Activated CD8-positive, alpha-beta memory T cell treated with anti-CD3 and anti-CD28 coated beads, Interleukin-2, amount 50 U/mL, for 4 hours (primary cell): Measurements from ENCODE around the gene CD55.

Experiments used
- DNase-seq: peaks from one replicate; pipeline ENCODE4 v3.0.0-alpha.2; 2020

CD55 gene

DNA sequence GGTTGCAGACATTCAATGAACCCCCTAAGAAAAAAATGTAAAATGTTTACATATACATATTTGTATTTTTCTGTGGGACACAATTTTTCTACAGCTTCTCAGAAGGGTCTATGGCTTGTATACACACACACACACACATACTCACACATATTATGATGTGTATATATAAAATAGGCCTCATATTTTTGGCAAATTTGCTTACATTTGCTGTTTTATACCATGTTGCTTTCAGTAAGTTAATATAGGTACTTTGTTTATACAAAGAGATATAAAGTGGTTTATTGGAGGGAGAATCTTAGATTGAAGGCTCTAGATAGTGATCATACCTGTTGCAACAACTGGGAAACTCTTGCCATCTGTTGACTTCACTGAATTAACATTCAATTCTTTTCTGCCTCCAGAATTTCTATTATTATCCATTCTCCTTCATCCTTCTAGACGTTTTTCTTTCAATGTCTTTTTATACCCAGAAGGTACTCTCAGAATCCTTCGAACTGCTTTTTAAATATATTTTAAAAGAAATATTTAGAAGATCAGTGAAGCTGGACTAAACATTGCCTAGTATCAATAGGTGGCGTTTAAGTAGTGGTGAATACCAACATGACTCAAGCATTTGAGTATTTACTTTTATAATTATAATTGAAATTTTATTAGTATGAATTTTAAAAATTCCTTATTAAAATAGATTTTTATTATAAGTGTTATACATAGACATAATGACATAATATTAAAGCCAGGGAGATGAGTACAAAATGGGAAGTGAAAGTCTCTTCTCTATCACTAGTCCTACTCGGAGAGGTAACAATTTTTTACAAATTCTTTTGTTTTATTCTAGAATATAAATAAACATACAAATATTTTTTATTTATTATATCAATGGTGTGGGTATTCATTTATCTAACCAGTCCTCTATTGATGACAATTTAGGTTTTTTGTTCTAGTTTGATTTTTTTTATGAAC lies 10.2 kb downstream of the CD55 start:
- no peak for DNase-seq

DNA sequence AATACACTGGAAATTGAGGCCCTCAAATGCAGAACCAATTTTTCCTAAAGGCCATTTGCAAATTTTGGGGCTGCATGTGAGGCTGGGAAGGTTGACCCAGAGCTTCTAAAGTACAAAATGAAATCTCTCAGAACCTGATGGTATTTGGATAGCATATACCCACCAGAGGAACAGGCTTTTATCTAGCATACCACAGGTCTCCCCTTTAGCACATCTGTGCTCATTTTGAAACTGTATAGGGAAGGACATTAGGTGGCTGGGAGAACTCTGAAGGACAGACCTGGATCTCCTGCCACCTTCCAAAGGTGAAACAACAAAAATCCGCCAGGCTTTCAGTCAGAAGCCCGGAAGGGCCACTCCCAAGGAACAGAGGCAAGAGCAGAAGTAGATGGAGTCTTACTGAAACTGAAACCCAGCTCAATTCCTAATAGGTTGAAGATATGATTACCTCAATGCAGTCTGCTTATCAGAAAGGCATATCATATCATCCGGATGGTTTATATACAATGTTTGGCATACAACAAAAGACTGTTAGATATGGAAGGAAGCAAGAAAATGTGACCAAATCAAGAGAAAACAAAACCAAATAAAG lies 11.6 kb downstream of the CD55 start:
- no peak for DNase-seq

DNA sequence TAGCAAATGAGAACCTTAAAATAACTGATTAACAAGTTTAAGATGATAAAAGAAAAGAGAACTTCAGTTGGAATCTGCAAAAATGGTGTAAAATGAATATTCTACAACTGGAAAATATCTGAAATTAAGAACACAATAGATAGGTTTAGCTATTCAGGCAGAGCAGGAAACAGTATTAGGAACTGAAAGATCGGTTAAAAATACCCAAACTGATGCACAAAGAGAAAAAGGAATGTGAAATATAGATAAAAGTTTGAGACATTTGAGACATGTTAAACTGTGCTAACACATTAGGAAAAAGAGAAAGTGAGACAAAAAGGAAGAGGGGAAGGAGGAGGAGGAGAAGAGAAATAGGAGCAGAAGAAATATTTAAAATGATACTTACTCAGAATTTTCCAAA lies 12.1 kb downstream of the CD55 start:
- no peak for DNase-seq

DNA sequence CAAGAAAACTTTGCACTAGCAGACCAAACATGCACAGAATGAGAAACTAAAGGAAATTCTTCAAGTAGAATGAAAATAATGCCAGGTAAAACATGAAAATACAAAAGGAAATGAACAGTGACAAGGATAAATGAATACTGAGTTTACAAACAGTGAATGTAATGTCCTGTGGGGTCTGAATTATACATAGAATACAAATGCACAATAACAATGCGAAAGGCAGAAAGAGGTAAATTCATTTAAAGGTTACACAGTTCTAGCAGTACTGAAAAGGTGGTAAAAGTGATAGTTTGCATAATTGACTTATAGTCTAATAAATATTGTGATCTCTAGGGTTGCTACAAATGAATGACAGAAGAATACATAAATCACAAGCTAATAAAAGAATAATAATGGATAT lies 12.9 kb downstream of the CD55 start:
- DNase-seq: no peak

DNA sequence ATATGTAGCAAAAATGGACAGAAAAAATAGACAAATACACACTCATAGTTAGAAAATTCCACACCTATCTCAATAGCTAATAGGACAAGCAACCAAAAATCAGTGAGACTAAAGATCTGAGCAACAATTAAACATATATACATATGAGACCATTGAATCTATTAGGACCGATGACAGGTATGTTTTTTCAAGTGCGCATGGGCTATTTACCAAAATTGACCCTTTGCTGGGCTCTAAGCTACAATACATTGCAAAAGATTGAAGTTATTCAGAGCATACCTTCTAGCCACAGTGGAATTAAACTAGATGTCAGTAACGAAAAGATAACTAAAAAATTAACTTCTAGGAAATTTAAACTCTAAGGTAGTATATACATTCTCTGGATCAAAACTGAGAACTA lies 13.7 kb downstream of the CD55 start:
- no peak for DNase-seq

DNA sequence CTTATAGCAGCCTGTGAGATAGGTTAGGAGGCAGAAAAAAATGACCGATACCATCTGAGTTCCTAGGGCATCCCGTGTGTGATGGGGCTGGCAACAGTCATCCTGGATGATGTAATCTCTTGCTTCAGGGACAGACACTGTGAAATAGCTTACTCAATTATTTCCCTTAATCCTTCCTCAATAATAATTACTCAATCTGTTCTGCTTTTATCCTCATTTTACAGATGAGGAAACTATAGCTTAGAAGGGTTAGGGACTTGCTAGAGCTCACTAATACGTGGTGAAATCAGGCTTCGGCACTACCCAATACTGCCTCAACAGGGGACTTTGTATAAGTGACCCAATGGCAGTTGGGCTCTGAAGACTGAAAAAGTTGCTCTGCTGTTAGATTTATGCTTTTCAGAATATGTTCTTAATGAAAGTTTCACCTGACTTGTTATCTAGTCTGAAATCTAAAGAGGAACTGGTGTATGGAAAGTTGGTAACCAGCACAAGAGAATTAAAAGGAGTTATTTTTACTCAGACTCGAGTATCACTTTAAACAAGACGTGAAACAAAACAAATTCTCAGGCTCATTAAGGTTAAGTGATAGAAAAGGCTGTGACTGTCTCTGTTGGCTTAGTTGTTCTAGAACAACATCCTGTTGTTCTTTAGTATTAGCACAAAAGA lies 14.4 kb downstream of the CD55 start:
- no peak for DNase-seq

DNA sequence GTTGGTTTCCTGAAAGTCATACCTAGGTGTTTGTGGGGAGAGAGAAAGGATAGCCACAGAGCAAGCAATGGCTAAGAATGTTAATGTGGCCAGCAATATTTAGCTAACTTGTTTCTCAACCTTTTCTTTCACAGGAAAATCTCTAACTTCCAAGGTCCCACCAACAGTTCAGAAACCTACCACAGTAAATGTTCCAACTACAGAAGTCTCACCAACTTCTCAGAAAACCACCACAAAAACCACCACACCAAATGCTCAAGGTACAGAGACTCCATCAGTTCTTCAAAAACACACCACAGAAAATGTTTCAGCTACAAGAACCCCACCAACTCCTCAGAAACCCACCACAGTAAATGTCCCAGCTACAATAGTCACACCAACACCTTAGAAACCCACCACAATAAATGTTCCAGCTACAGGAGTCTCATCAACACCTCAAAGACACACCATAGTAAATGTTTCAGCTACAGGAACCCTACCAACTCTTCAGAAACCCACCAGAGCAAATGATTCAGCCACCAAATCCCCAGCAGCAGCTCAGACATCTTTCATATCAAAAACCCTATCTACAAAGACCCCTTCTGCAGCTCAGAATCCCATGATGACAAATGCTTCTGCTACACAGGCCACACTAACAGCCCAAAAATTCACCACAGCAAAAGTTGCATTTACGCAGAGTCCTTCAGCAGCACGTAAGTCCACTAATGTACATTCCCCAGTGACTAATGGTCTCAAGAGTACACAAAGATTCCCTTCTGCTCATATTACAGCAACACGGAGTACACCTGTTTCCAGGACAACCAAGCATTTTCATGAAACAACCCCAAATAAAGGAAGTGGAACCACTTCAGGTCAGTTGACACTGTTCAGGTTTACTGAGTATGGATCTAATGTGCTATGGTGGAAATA lies 15.3 kb downstream of the CD55 start:
- peak; percentile 23 for DNase-seq

DNA sequence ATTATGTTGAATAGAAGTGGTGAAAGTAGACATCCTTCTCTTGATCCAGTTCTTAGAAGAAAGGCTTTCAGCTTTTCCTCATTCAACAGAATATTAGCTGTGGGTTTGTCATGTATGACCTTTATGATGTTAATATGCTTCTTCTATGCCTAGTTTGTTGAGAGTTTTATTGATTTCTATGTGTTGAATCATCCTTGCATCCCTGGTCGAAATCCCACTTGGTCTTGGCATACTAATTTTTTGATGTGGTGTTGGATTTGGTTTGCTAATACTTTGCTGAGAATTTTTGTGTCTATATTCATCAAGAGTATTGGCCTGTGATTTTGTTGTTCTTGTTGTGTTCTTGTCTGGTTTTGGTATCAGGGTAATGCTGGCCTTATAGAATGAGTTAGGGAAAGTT lies 20.9 kb downstream of the CD55 start:
- DNase-seq: no peak

DNA sequence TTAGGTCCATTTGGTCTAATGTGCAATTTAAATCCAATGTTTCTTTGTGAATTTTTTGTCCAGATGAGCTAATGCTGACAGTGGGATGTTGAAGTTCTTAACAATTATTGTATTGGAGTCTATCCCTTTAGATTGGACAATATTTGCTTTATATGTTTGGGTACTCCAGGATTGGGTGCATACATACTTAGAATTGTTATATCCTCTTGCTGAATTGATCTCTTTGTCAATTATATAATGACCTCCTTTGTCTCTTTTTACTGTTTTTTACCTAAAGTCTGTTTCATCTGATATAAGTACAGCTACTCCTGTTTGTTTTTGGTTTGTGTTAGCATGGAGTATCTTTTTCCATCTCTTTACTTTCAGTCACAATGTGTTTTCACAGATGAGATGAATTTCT lies 22.2 kb downstream of the CD55 start:
- DNase-seq: no peak

DNA sequence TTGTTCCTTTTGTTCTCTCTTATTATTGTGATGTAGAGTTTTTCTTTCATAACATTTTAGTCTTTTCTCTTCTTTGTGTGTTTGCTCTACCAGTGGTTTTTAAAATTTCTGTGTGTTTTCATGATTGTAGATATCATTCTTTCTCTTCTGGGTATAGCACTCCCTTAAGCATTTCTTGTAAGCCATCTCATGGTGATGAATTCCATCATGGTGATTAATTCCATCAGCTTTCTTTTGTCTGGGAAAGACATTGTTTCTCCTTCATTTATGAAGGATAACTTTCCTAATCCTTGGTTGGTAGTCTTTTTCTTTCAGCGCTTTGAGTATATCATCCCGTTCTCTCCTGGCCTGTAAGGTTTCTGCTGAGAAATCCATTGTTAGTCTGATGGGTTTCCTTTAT lies 22.7 kb downstream of the CD55 start:
- no peak for DNase-seq

DNA sequence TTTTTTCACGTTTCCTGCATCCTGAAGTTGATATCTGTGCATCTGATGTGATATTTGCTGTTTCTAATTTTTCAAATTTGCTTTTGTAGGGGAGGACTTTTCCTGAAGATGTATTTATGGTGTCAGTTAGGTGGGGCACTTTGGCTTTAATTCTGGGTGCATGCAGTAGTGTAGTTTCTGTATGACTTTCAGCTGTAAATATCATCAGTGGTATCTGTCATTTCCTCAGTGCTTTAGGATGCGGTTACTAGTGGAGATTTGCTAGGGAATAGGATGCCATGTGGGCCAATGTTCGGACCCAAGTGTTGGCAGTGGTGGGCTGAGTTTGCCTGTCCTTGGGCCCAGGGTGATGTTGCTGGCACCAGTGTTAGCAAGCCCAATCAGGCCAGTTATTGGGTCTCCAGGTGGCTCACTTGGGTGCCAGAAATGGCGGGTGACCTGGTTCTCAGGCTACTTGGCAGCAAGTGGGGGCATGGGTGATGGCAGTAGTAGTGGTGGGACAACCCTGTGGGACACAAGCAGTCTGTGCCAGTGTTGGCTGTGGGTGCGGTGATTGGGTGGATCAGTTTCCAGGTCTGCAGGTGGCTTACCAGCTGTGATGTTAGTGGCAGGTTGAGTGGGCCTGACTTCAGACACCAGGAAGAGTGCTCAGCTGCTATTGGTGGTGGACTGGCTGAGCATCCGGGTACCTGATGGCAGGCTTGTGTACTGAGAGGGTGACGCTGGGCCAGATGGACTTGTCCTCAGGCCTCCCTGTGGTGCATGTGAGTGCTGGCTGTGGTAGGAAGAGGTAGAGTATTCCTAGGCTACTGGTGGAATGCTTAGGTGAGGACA lies 24.4 kb downstream of the CD55 start:
- DNase-seq: no peak

DNA sequence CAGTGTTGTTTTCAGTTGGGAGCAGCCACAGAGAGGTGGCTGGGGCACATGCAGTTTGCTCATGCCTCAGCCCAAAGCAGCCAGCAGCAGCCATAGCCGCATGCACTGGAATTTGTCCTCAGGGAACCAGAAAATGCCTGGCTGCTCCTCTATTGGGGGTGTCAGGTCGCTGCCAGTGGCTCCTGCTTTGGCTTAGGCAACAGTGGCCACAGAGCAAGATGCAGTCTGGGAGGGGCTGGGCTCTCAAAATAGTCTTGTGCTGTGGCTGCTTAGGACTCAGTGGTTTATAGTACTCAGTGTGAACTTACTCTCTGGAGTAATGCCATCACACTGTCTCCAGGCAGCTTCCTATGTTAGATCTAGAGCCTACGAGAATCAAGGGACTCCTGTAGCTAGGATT lies 25.0 kb downstream of the CD55 start:
- no peak for DNase-seq

DNA sequence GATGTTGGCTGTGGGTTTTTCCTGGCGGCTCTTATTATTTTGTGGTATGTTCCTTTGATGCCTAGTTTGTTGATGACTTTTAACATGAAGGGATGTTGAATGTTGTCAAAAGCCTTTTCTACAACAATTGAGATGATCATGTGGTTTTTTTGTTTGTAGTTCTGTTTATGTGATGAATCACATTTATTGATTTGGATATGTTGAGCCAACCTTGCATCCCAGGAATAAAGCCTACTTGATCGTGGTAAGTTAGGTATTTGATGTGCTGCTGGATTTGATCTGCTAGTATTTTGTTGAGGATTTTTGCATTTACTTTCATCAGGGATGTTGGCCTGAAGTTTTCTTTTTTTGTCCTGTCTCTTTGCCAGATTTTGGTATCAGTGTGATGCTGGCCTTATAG lies 28.5 kb downstream of the CD55 start:
- no peak for DNase-seq

DNA sequence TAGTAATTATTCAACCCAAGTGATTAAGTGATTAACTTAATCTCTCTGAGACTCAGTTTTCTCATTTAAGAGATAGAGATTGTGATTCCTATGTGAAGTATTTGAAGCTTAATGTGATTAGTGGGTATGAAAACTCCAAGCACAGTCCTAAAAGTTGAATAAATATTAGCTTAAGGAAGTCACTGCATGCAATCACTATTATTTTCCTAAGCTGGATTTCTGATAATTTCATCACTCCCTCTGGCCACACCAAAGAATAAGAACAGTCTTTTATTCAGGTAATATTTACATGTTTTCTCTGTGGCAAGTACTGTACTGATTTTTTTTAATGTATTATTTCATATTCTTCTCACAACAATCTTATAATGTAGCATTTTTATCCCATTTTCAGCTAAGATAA lies 31.1 kb downstream of the CD55 start:
- no peak for DNase-seq

DNA sequence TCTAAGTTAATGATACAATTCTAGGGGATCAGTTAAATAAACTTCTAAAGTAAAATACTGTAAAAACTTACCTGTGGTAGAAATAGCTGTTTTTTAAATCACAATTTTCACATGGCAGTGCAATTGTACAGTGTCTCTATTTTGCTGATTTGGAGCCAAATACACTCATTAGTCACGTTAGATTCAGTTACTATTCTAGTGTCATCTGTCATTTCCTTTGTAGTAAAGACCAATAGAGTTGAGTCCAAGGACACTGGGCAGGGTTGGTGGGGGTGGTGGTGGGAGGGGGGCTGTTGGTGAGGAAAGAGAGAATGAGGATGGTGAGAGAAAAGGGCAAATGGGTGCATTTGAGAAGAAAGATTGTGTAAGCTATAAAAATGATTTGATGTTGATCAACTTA lies 33.6 kb downstream of the CD55 start:
- no peak for DNase-seq

DNA sequence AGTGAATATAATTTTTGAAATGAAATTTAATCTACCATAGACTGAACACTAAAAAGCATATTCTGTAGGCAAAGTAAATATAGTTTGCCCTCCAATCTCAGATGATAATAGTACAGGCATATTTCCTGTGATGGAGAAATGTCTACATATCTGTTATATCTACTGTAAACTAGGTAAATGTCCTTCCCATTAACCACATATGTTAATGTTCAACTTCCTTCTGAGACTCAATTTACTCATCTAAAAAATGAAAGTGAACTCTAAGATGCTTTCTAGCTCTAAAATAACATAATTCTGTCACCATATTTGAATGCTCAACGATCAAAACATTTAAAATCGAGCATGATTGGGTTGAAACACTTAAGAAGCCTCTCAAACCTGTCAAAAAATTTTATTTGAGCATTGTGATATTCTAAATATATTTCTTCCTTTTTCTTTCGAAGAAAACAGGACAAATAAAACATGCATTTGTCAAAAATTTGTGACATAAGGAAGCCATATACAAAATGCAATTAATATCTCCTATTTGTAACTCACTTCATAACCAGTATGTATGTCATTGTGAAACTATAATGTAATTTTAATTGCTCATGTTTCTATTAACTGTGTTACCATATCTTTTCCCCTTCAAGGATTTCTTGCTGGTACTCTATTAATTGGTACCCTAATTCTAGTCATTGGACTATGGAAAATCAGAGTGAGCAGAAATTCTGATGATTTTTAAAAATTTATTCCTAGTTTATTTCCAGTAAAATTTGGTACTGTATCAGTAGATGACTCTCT lies 34.2 kb downstream of the CD55 start:
- DNase-seq: no peak

DNA sequence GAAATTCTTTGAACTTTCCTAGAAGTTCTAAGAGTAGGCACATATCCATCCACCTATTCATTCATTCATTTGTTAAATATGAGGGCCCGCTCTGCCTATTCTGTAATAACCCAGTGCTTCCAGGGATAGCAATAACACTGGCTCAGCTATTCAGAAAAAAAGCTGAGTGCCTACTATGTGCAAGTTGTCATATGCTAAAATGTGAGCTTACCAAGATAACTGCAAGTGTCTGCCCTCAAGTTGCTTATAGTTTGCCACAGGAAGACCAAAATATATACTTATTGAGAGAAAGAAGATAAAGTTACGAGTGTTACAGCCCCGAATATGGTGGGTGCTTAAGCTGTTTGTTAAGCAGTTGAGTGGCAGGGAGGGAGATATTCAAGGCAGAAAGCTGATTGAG lies 39.6 kb downstream of the CD55 start:
- DNase-seq: no peak

DNA sequence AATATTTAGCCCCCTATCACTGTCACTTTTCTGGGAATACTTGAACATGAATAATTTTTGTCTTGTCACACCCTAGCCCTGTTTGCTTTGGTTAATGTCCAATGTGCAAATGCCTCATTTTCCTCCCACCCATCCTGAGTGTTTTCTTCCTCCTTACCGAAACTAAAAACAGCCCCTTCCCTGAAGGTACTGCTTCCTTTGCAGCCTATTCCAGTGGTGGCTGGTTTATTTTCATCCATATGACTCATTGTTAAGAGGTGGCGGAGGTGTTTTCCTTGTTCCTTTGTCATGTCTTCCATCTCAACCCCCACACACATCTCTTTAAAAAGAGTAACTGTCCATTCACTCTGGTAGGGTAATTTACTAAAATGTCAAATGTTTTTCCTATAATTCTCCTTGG lies 40.4 kb downstream of the CD55 start:
- DNase-seq: no peak

DNA sequence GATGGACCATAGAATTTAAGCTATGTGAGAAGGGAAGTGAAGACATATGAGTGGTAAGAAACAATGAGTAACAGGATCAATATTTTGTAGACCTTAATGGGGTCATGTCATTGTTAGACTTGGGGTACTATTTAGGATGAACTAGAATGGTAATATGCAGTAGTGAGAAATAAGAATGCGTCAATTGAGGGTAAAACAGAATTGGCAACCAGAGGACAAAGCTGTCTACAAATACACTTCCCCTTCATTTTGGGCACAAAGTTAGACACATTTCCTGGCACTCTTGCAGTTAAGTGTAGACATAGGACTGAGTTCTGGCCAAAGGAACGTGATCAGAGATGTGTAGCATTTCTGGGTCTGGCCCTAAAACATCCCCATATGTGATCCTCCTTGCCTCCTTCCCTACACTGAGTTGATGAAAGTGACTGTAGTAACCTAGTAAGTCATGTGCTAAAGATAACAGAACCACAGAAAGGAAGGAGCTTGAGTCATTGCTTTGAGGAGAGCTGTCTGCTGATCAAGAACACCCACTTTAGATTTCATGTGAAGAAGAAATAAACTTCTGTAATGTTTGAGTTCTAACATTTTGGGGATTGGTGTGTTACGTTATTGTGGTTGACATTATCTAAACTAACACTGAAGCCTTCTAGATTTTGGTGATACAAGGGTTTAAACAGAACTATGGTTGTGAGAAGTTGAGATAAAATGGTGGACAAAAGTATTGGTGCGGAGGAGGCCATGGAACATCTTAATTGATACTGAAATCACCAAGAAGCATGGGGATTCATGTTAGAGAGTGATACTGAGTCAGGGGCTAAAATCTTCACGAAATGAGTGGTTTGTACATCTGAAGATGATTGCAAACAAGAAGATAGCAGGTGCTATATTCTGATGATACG lies 41.7 kb downstream of the CD55 start:
- no peak for DNase-seq

DNA sequence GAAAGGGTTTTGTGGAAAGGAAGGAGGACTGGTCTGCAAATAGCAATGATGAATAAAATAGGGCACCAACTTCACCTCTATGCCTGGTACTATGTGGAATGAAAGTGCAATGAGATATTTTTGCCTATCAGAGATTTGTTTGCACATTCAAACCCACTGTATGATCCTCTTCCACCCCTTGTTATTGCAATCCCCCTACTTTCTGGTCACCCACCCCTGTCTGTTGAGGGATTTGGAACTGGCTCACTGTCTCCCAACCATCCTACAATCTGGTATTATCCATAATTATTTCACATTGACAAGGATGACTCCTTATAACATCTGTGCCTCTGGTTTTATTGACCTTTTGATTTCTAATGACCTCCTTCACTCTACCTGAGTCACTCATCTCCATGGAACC lies 42.4 kb downstream of the CD55 start:
- DNase-seq: no peak
